GM20431 (cell line): ENCODE measurements around the gene MUC4.
"Not testable (repeated sequence)": the region's sequence is repeated elsewhere in the genome, so short reads cannot be mapped to it uniquely, and the experiment has no call there.

ENCODE experiments used
- in situ Hi-C: fragments of 300-500 bp; cut with MseI, MboI; formaldehyde crosslinking; loops from one replicate; pipeline ENCODE4 v1.15.0; 2020; ENCODE audit warnings: low sequenced_read_pairs; ENCODE audit not compliant: unreplicated experiment

Gene MUC4

GRCh38 chr3:195816276-195816913 is 4.7 kb upstream of the MUC4 start:
- in situ Hi-C loops: not testable (repeated sequence)

GRCh38 chr3:195815169-195815771 is 3.5 kb upstream of the MUC4 start:
- in situ Hi-C loops: no loop called here

DNA sequence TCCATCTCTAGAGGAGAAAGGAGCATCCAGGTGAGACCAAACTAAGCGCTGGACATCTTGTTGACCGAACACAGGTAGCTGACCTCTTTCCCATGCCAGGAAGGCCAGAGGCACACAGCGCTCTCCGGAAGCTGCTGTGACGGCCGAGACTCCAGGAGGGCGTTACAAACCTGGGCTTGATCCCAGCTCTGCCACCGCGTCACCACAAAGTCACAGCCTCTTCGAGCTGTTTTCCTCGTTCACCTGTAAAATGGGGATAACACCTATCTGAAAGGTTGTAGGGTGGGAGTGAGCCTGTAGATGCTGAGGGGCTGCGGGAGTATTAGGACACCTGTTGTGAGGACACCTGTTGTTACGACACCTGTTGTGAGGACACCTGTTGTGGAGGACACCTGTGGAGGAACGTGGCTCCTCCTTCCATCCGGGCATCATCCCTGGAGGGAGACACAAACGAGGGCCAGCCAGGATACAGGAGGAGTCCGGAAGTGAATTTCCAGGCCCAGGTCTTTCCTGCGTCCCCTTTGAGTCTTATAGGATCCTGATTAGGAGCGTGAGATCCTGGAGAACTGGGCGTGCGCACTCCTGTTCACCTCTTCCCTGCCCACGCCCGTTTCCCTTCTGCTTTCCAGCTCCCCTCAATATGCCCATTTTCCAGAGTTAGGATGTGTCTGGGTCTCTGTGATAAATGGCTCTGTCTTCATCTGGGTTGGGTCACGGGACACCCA is 2.3 kb upstream of the MUC4 start:
- in situ Hi-C loops: no loop called here

DNA sequence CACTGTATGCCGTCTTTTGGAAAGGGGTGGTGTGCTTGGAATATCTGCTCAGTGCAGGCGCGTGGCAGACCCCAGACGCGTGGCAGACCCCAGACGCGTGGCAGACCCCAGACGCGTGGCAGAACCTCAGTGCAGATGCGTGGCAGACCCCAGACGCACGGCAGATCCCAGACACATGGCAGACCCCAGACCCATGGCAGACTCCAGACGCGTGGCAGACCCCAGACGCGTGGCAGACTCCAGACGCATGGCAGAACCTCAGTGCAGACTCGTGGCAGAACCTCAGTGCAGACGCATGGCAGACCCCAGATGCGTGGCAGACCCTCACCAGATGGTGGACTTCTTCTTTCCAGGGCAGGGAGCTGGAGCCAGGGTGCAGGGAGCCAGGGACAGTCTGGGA is 637 bp upstream of the MUC4 start:
- in situ Hi-C loops: no loop called here

DNA sequence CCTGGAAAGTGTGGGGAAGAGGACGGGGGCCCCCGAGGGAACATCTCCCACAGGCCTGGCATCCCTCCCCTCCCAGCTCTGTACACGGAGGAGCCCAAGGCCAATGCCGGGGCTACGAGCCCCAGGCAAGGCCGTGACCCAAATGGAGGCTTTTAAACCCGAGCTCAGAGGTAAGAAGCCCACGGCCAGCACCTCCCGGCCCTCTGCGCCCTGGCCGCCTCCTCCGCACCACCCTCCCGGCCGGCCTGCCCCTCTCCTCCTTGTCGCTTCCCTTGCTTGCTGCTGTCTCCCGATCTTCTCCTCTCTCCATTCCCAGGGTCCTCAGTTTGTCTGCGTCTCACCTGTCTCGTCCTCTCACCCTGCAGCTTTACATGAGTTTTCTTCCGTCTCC is 1.3 kb downstream of the MUC4 start:
- in situ Hi-C loops: no loop called here

- in situ Hi-C loops: no loop called here
Observed at GRCh38 chr3:195809796-195810454, 1.8 kb downstream of the MUC4 start.

DNA sequence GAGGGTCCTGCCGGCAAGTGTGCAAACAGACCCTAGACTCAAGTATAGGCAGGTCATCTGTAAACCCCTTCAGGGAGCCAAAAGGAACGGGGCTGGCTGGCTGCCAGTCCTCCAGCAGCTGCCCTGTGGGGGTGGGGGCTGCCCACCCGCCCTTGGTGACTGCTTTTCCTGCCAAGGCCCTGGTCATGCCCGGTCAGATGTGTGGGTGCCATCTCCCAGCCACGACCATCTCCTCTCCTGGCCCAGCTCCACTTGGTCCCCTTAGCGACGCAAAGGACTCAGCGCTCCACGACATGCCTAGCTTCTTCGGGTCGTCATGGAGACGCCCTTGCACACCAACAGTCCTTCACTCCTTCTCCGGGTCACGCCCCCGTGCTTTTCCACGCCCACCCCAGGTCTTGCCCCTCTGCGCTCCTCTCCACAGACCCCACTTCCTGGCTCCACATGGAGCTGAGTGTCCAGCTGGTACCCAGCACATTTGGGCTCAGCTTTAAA is 2.4 kb downstream of the MUC4 start:
- in situ Hi-C loops: no loop called here

DNA sequence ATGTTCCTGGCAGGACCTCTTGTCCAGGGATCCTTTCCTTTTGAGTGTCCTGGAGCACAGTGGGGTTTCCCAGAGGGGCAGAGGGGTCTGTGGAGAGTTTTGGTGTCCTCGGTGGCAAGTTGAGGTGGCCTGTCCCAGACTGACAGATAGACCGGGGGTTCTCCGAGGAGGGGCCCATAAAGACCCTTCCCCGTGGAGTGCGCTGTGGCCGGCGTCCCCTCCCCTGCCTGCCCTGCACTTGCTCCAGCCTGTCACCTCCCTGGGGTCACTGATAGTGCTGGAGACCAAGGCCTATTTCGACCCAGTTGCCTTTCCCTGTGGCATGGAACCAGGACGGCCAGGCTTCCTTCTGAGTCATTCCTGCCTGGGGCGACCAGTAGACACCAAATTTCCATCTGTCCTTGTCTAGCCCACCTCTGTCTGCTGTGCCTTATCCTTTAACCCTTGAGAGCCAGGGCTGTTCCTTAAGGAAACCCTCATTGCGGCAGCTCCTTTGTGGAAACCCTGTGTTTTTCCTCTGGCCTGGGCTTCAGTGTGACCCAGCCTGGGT is 2.9 kb downstream of the MUC4 start:
- in situ Hi-C loops: no loop called here

- in situ Hi-C loops: no loop called here
Observed at GRCh38 chr3:195807681-195808121, 4.0 kb downstream of the MUC4 start.

GRCh38 chr3:195806916-195807231 is 4.9 kb downstream of the MUC4 start:
- in situ Hi-C loops: no loop called here

DNA sequence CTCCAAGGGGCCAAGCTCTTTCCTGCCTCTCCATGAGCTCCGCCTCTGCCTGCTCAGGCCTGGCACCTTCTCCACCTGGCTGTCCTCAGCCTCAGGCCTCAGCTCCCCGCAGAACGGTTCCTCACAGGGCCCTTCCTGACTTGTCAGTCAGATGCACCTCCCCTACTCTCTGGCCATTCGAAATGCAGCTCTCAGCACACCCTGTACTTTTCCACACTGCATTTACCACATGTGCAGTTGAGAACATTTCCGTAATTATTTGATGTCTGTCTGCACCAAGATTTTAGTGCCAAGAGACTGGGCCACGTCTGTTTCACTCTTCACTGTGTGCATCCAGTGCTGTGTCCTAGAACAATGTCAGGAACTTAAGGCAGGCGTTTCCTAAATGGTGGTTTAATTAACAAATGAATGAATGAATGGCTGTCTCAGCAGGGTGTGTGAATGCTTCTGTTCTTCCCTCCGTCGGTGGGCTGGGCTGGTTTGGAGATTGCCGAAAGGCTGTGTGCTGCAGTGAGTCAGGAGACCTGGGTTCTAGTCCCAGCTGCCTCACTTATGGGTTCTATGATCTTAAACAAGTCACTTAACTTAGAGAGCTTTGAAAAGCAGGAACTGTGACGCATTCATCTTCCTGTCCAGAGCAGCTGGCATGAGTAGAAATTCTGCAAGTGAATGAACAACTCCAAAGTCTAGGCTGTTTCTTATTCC is 5.4 kb downstream of the MUC4 start:
- in situ Hi-C loops: no loop called here

- in situ Hi-C loops: not testable (repeated sequence)
Observed at GRCh38 chr3:195805588-195805987, 6.1 kb downstream of the MUC4 start.

DNA sequence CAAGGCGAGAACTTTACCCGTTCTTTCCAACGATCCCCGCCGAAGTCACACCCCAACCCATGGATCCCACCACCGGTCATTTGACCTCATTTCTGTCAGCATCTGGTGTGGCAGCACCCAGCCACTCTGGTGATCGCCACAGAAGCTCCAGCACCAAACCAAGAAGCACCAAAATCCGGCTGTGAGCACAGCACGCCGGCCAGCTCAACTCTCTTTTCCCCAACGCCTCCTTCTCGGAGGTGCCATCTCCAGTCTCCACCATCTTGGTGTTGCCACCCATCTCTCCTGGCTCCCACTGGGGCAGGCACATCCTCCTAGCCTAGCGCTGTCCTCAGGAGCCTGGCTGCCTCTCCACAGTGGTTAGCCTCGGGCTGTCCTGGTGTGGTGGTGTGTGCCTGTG is 6.5 kb downstream of the MUC4 start:
- in situ Hi-C loops: no loop called here

DNA sequence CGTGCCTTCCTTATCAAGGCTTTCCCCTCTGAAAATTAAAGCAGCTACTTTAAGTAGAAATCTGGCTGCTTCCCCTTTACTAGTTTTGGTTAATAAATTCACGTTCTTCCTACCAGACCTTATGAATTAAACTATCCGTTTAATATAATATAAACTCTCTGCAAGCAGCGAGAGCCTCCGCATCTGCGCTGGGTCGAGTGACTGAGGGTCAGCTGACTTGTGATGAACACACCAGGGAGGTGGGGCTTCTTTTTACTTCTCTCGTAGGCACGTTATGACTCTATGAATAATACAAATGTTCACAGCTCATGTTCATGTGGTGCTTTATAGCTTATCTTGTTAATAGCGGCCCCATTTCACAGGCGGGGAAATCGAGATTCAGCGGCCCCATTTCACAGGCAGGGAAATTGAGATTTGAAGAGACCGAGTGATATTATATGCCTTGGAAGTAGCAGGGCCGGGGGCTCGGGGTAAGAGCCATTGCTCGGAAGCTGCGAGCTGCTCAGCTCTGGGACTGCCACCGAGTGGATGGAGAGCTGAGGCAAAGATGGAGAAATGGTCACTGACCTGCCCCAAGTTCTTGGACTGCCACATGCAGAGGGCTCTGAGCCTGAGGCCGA is 8.3 kb downstream of the MUC4 start:
- in situ Hi-C loops: no loop called here

GRCh38 chr3:195802795-195803194 is 8.9 kb downstream of the MUC4 start:
- in situ Hi-C loops: no loop called here

- in situ Hi-C loops: no loop called here
Observed at GRCh38 chr3:195802261-195802701, 9.4 kb downstream of the MUC4 start.

DNA sequence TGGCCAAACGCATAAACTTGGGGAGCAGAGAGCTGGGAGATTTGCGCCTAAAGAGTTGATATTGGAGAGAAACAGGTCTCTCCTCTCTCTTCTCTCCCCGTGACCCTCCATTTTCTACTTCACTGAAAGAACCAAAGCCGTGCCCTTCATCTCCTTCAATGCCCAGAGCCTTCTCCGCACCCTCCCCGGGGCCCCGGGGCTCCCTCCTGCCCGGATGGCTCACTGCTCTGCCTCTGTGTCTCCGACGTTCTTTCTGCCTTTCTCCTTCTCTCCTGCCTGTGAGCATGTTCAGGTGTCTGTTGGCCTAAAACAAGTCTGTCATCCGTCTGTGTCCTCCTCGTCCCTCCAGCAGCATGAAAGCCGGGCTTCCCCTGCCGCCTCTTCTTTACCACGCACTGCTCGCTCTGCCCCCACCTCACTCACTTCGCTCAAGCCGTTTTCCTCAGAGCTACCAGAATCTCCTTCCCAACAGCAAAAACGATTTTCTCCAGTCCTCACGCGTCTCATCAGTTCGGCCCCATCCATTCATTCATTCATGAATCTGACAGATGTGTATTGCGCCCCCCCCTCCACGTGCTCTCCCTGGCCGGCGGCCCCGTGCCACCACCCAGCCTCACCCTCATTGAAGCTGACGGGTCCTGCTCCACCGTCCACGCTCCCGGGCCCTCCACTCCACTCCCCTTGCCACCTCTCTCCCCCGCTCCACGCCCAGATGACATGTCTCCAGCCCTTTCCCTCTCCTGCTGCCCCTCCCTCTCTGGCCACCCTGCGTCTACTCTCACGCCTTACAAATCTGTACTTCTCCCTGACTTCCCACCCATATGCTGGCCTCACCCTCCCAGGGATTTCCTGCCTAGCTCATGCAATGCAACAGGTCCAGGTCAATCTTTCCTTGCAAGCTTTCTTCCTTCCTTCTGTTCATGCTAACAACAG is 10.2 kb downstream of the MUC4 start:
- in situ Hi-C loops: no loop called here

GRCh38 chr3:195800240-195800639 is 11.5 kb downstream of the MUC4 start:
- in situ Hi-C loops: no loop called here

- in situ Hi-C loops: no loop called here
Observed at GRCh38 chr3:195796795-195797194, 14.9 kb downstream of the MUC4 start.
